ENCODE data around the gene CDH13. TPM values are rescaled to one million over a fixed set of nuclear protein-coding genes. Genes with fewer than 3 reads are reported as not detected.

CDH13 gene
- total RNA-seq, 1 experiment from 2014 or later, result 2.1 TPM

DNA sequence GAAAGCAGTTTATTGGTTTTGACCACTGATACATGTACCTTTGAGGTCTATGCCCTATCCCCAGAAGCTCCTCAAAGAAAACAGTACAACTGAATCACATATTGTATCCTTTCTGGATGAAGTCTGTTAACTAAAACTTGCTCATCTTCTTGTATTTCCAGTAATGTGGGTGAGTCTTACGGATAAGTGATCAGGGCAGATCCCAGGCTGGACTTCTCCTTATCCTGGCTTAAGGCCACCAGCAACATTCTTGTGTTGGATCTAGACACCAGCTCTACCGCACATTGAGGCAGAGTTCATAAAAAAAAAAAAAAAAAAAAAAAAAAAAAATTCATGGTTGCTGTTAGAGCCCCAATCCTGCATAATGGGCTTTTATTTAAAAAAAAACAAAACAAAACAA lies 644.4 kb downstream of the CDH13 start:
- TF ChIP-seq, protein P1, sequence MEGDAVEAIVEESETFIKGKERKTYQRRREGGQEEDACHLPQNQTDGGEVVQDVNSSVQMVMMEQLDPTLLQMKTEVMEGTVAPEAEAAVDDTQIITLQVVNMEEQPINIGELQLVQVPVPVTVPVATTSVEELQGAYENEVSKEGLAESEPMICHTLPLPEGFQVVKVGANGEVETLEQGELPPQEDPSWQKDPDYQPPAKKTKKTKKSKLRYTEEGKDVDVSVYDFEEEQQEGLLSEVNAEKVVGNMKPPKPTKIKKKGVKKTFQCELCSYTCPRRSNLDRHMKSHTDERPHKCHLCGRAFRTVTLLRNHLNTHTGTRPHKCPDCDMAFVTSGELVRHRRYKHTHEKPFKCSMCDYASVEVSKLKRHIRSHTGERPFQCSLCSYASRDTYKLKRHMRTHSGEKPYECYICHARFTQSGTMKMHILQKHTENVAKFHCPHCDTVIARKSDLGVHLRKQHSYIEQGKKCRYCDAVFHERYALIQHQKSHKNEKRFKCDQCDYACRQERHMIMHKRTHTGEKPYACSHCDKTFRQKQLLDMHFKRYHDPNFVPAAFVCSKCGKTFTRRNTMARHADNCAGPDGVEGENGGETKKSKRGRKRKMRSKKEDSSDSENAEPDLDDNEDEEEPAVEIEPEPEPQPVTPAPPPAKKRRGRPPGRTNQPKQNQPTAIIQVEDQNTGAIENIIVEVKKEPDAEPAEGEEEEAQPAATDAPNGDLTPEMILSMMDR (conservative IDR thresholded peaks at IDR 0.05; ENCODE audit: low read depth, low read length), result no peak
- TF ChIP-seq EZH2 (IDR thresholded peaks at IDR 0.05; ENCODE audit: borderline replicate concordance, low read depth, low read length, poor library complexity, severe bottlenecking), result no peak
- H3K9me3 ChIP-seq (ENCODE audit: low read depth, low read length, poor library complexity, severe bottlenecking), result no peaks in the 10 kb centered on the region
- CTCF ChIA-PET, result no interaction called here

DNA sequence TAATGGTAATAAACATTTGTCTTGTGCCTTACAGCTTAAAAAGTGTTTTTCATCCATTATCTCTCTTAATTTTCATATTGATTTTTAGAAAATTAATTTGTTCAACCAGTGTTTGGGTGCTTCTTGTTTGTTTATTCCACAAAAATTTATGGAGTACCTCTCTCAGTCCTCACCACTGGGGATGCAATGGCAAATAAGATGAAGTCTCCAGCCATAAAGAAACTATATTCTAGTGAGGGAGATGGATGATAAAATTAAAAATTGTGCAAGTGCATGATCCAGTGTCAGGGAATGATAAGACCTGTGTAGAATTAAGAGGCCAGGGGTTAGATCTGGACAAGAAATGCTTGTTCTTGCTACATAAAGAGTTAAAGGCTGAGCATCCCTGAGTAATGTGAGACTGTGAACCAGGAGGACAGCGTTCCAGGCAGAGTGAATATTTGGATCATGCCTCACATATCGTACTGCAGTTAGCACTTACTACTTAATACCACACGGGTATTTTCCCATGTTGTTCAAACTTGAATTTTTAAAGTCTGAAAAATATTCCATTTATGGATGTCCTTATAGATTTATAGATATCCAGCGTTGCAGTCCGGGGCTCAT lies 645.3 kb downstream of the CDH13 start:
- no peak for TF ChIP-seq EZH2 (IDR thresholded peaks at IDR 0.05; ENCODE audit: borderline replicate concordance, low read depth, low read length, poor library complexity, severe bottlenecking)
- TF ChIP-seq, protein P1 (conservative IDR thresholded peaks at IDR 0.05; ENCODE audit: low read depth, low read length), result no peak
- BruUV-seq (replicated peaks), result no TSS peak
- no peaks in the 10 kb centered on the region for H3K36me3 ChIP-seq (ENCODE audit: insufficient read depth, low read length, poor library complexity, severe bottlenecking)
- ChIA-PET CTCF (no interaction called here), POLR2A (ENCODE audit: low non-redundant PET) (no interaction called here)
- H3K9me3 ChIP-seq (ENCODE audit: low read depth, low read length, poor library complexity, severe bottlenecking), result no peaks in the 10 kb centered on the region
- intact Hi-C loops (cut with micrococcal nuclease; ENCODE audit: unreplicated experiment), result no loop called here
- no peak for DNase-seq (ENCODE audit: low spot score)
- H3K4me1 ChIP-seq (ENCODE audit: insufficient read depth, low read length, poor library complexity, severe bottlenecking), result no peaks in the 10 kb centered on the region
- H3K27ac ChIP-seq (ENCODE audit: low read depth, low read length, poor library complexity, severe bottlenecking), result no peak overlapping the region
- no peak overlapping the region for H3K4me3 ChIP-seq (ENCODE audit: low read depth, low read length, poor library complexity, severe bottlenecking)
- H3K27me3 ChIP-seq (replicated peaks; ENCODE audit: insufficient read depth, low read depth, low read length, poor library complexity), result peaks cover 4% of the 10 kb centered on the region

More for the DNA sequence above, 644.4 kb downstream of the CDH13 start:
- no peak overlapping the region for H3K27ac ChIP-seq (ENCODE audit: low read depth, low read length, poor library complexity, severe bottlenecking)
- no peak for DNase-seq (ENCODE audit: low spot score)
- no TSS peak for BruUV-seq (replicated peaks)
- no peaks in the 10 kb centered on the region for H3K36me3 ChIP-seq (ENCODE audit: insufficient read depth, low read length, poor library complexity, severe bottlenecking)
- peaks cover 4% of the 10 kb centered on the region for H3K27me3 ChIP-seq (replicated peaks; ENCODE audit: insufficient read depth, low read depth, low read length, poor library complexity)
- no peak overlapping the region for H3K4me3 ChIP-seq (ENCODE audit: low read depth, low read length, poor library complexity, severe bottlenecking)
- intact Hi-C loops (cut with micrococcal nuclease; ENCODE audit: unreplicated experiment), result no loop called here
- POLR2A ChIA-PET (ENCODE audit: low non-redundant PET), result no interaction called here
- no peaks in the 10 kb centered on the region for H3K4me1 ChIP-seq (ENCODE audit: insufficient read depth, low read length, poor library complexity, severe bottlenecking)

DNA sequence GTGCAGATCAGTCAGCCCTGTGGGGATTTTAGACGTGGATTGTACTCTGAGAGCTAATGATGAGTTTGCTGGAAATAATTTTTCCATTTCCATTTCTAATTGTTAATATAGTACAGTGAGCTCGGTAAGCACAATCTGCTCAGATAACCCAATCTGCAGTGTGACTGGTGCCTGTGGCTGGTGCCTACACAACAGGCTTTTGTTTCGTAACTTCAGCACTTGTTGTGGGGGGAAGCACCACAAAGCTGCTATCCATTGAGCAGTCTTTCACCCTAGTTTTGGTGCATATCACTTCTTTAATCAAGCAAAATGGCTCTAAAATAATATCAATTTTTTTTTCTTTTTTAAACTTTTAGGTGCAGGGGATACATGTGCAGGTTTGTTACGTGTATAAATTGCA lies 646.1 kb downstream of the CDH13 start:
- H3K9me3 ChIP-seq (ENCODE audit: low read depth, low read length, poor library complexity, severe bottlenecking), result no peaks in the 10 kb centered on the region
- H3K4me1 ChIP-seq (ENCODE audit: insufficient read depth, low read length, poor library complexity, severe bottlenecking), result no peaks in the 10 kb centered on the region
- H3K36me3 ChIP-seq (ENCODE audit: insufficient read depth, low read length, poor library complexity, severe bottlenecking), result no peaks in the 10 kb centered on the region
- no peak overlapping the region for H3K4me3 ChIP-seq (ENCODE audit: low read depth, low read length, poor library complexity, severe bottlenecking)
- no peak for DNase-seq (ENCODE audit: low spot score)
- BruUV-seq (replicated peaks), result no TSS peak
- TF ChIP-seq, protein P1 (conservative IDR thresholded peaks at IDR 0.05; ENCODE audit: low read depth, low read length), result no peak
- TF ChIP-seq EZH2 (IDR thresholded peaks at IDR 0.05; ENCODE audit: borderline replicate concordance, low read depth, low read length, poor library complexity, severe bottlenecking), result no peak
- H3K27me3 ChIP-seq (replicated peaks; ENCODE audit: insufficient read depth, low read depth, low read length, poor library complexity), result peaks cover 4% of the 10 kb centered on the region
- intact Hi-C loops (cut with micrococcal nuclease; ENCODE audit: unreplicated experiment), result no loop called here
- no peak overlapping the region for H3K27ac ChIP-seq (ENCODE audit: low read depth, low read length, poor library complexity, severe bottlenecking)
- POLR2A ChIA-PET (ENCODE audit: low non-redundant PET), result no interaction called here
- CTCF ChIA-PET, result no interaction called here

Data from A673 (cell line).